Measurements from ENCODE around the gene VPS13A.

GRCh38 chr9:77305622-77306400, 128.5 kb downstream of the VPS13A start:
- no peak for TF ChIP-seq POLR2A (IDR thresholded peaks at IDR 0.05)
- TF ChIP-seq POLR2AphosphoS5 (IDR thresholded peaks at IDR 0.05): no peak
- TF ChIP-seq, protein P1, sequence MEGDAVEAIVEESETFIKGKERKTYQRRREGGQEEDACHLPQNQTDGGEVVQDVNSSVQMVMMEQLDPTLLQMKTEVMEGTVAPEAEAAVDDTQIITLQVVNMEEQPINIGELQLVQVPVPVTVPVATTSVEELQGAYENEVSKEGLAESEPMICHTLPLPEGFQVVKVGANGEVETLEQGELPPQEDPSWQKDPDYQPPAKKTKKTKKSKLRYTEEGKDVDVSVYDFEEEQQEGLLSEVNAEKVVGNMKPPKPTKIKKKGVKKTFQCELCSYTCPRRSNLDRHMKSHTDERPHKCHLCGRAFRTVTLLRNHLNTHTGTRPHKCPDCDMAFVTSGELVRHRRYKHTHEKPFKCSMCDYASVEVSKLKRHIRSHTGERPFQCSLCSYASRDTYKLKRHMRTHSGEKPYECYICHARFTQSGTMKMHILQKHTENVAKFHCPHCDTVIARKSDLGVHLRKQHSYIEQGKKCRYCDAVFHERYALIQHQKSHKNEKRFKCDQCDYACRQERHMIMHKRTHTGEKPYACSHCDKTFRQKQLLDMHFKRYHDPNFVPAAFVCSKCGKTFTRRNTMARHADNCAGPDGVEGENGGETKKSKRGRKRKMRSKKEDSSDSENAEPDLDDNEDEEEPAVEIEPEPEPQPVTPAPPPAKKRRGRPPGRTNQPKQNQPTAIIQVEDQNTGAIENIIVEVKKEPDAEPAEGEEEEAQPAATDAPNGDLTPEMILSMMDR (IDR thresholded peaks at IDR 0.05): no peak
- TF ChIP-seq EP300 (IDR thresholded peaks at IDR 0.05): no peak
